Stimulated activated CD8-positive, alpha-beta memory T cell treated with anti-CD3 and anti-CD28 coated beads, Interleukin-7, amount 100 ng/mL, for 48 hours (primary cell): ENCODE measurements around the gene BABAM2.
"Not testable (repeated sequence)": the region's sequence is repeated elsewhere in the genome, so short reads cannot be mapped to it uniquely, and the experiment has no call there.

Experiments used
- DNase-seq, 2 donors: peaks; one replicate each; pipeline ENCODE4 v3.0.0-alpha.2; 2020; ENCODE audit warnings: low read depth in 1 of 2; ENCODE audit errors: extremely low read depth in 1 of 2

The BABAM2 gene

GRCh38 chr2:28101123-28101522 is 210.6 kb downstream of the BABAM2 start:
- DNase-seq, result no peak

GRCh38 chr2:28101892-28102291 is 211.4 kb downstream of the BABAM2 start:
- DNase-seq, result no peak

GRCh38 chr2:28102455-28102874 is 211.9 kb downstream of the BABAM2 start:
- no peak for DNase-seq

GRCh38 chr2:28103611-28104010 is 213.1 kb downstream of the BABAM2 start:
- no peak for DNase-seq

GRCh38 chr2:28108143-28108542 is 217.6 kb downstream of the BABAM2 start:
- no peak for DNase-seq

GRCh38 chr2:28113771-28114170 is 223.2 kb downstream of the BABAM2 start:
- DNase-seq, result not testable (repeated sequence)

GRCh38 chr2:28117104-28117596 is 226.6 kb downstream of the BABAM2 start:
- no peak for DNase-seq

GRCh38 chr2:28119631-28120030 is 229.1 kb downstream of the BABAM2 start:
- no peak for DNase-seq

- no peak for DNase-seq
These were observed 237.9 kb downstream of the BABAM2 start for GRCh38 chr2:28128281-28128950.

GRCh38 chr2:28129955-28130695 is 239.6 kb downstream of the BABAM2 start:
- DNase-seq, result no peak

GRCh38 chr2:28133778-28134177 is 243.2 kb downstream of the BABAM2 start:
- no peak for DNase-seq

GRCh38 chr2:28134262-28134812 is 243.8 kb downstream of the BABAM2 start:
- no peak for DNase-seq

GRCh38 chr2:28134857-28135256 is 244.3 kb downstream of the BABAM2 start:
- no peak for DNase-seq

- no peak for DNase-seq
These were observed 244.8 kb downstream of the BABAM2 start for GRCh38 chr2:28135324-28135723.

- no peak for DNase-seq
These were observed 245.3 kb downstream of the BABAM2 start for GRCh38 chr2:28135799-28136198.

- no peak for DNase-seq
These were observed 246.0 kb downstream of the BABAM2 start for GRCh38 chr2:28136556-28136955.

- no peak for DNase-seq
These were observed 246.7 kb downstream of the BABAM2 start for GRCh38 chr2:28137221-28137620.

- no peak for DNase-seq
These were observed 251.9 kb downstream of the BABAM2 start for GRCh38 chr2:28142386-28142785.

- DNase-seq, result no peak
These were observed 257.5 kb downstream of the BABAM2 start for GRCh38 chr2:28148000-28148399.

- DNase-seq, result no peak
These were observed 258.0 kb downstream of the BABAM2 start for GRCh38 chr2:28148566-28148965.

- DNase-seq, result no peak
These were observed 259.8 kb downstream of the BABAM2 start for GRCh38 chr2:28150236-28150915.
